Smooth muscle cell of the brain vasculature (primary cell): ENCODE data around the gene C1orf174.

ENCODE experiments used
- DNase-seq: peaks from one replicate; pipeline ENCODE4 v3.0.0-alpha.2; 2012; ENCODE audit warnings: low read depth, low spot score

C1orf174 gene

GRCh38 chr1:3895279-3895950, 4.7 kb downstream of the C1orf174 start:
- DNase-seq = no peak

GRCh38 chr1:3894626-3895278, 5.3 kb downstream of the C1orf174 start:
- DNase-seq = no peak

- no peak for DNase-seq
These were observed 6.9 kb downstream of the C1orf174 start for GRCh38 chr1:3893190-3893589.

GRCh38 chr1:3892748-3893147, 7.3 kb downstream of the C1orf174 start:
- DNase-seq = no peak

GRCh38 chr1:3891329-3891865, 8.7 kb downstream of the C1orf174 start:
- DNase-seq = no peak

- DNase-seq = no peak
These were observed 9.4 kb downstream of the C1orf174 start for GRCh38 chr1:3890389-3891328.

- no peak for DNase-seq
These were observed 10.1 kb downstream of the C1orf174 start for GRCh38 chr1:3889936-3890335.

- no peak for DNase-seq
These were observed 11.8 kb downstream of the C1orf174 start for GRCh38 chr1:3888301-3888700.

- no peak for DNase-seq
These were observed 13.4 kb downstream of the C1orf174 start for GRCh38 chr1:3886691-3887090.

- no peak for DNase-seq
These were observed 13.9 kb downstream of the C1orf174 start for GRCh38 chr1:3886106-3886670.

- DNase-seq = no peak
These were observed 14.5 kb downstream of the C1orf174 start for GRCh38 chr1:3885611-3886010.

- no peak for DNase-seq
These were observed 15.1 kb downstream of the C1orf174 start for GRCh38 chr1:3884966-3885365.

GRCh38 chr1:3883194-3883925, 16.7 kb downstream of the C1orf174 start:
- no peak for DNase-seq

GRCh38 chr1:3881193-3881480, 18.9 kb downstream of the C1orf174 start:
- no peak for DNase-seq

GRCh38 chr1:3880429-3881192, 19.5 kb downstream of the C1orf174 start:
- DNase-seq = no peak

- no peak for DNase-seq
These were observed 20.2 kb downstream of the C1orf174 start for GRCh38 chr1:3879787-3880428.

- no peak for DNase-seq
These were observed 21.0 kb downstream of the C1orf174 start for GRCh38 chr1:3879099-3879498.

- no peak for DNase-seq
These were observed 23.4 kb downstream of the C1orf174 start for GRCh38 chr1:3876716-3877115.

- no peak for DNase-seq
These were observed 25.3 kb downstream of the C1orf174 start for GRCh38 chr1:3874736-3875135.

- DNase-seq = no peak
These were observed 27.5 kb downstream of the C1orf174 start for GRCh38 chr1:3872546-3872945.
